ENCODE results near the gene C9.
"Not testable (repeated sequence)": the region's sequence is repeated elsewhere in the genome, so short reads cannot be mapped to it uniquely, and the experiment has no call there.

Gene C9

GRCh38 chr5:39364367-39364766 is at the start of gene C9:
TSS of gene C9 (minus strand) at chr5:39364495. CDS start at chr5:39364464, 31 bp downstream.
- DNase-seq, result no peak

- DNase-seq, result no peak
Measured at GRCh38 chr5:39413771-39414170, 49.5 kb upstream of the C9 start.

- DNase-seq, result no peak
Measured at GRCh38 chr5:39412721-39413394, 48.6 kb upstream of the C9 start.

- DNase-seq, result no peak
Measured at GRCh38 chr5:39411985-39412384, 47.7 kb upstream of the C9 start.

GRCh38 chr5:39411061-39411460 is 46.8 kb upstream of the C9 start:
- DNase-seq, result no peak

- DNase-seq, result no peak
Measured at GRCh38 chr5:39409033-39409432, 44.7 kb upstream of the C9 start.

- DNase-seq, result no peak
Measured at GRCh38 chr5:39405083-39405843, 41.0 kb upstream of the C9 start.

GRCh38 chr5:39403761-39404160 is 39.5 kb upstream of the C9 start:
- not testable (repeated sequence) for DNase-seq

- DNase-seq, result not testable (repeated sequence)
Measured at GRCh38 chr5:39402140-39402539, 37.8 kb upstream of the C9 start.

- DNase-seq, result no peak
Measured at GRCh38 chr5:39400713-39401578, 36.7 kb upstream of the C9 start.

- DNase-seq, result peak; percentile 60
Measured at GRCh38 chr5:39399135-39400036, 35.1 kb upstream of the C9 start.

GRCh38 chr5:39396843-39397242 is 32.5 kb upstream of the C9 start:
- DNase-seq, result no peak

- no peak for DNase-seq
Measured at GRCh38 chr5:39395521-39395920, 31.2 kb upstream of the C9 start.

GRCh38 chr5:39394946-39395345 is 30.7 kb upstream of the C9 start:
- no peak for DNase-seq

GRCh38 chr5:39390945-39391344 is 26.6 kb upstream of the C9 start:
- DNase-seq, result no peak

GRCh38 chr5:39387293-39387692 is 23.0 kb upstream of the C9 start:
- DNase-seq, result no peak

- DNase-seq, result no peak
Measured at GRCh38 chr5:39384271-39384670, 20.0 kb upstream of the C9 start.

- no peak for DNase-seq
Measured at GRCh38 chr5:39381376-39381775, 17.1 kb upstream of the C9 start.

GRCh38 chr5:39379693-39380092 is 15.4 kb upstream of the C9 start:
- no peak for DNase-seq

GRCh38 chr5:39377613-39378012 is 13.3 kb upstream of the C9 start:
- DNase-seq, result no peak

GRCh38 chr5:39376293-39376714 is 12.0 kb upstream of the C9 start:
- DNase-seq, result peak; percentile 14

- no peak for DNase-seq
Measured at GRCh38 chr5:39373791-39374190, 9.5 kb upstream of the C9 start.

GRCh38 chr5:39371367-39371635 is 7.0 kb upstream of the C9 start:
- no peak for DNase-seq

Data from SIG-M5 (cell line).